ENCODE measurements around the gene SLC25A21. TPM values are rescaled to one million over a fixed set of nuclear protein-coding genes. Genes with fewer than 3 reads are reported as not detected.

Gene SLC25A21
- total and polyA plus RNA-seq, 10 of the 15 experiments (the other 5 are each of a cell fraction or from before 2014, with no cell fraction given) = 0.06 to 0.72 (median 0.17) TPM; not detected in 3

- H3K27ac ChIP-seq (ENCODE audit: control insufficient read depth, insufficient read depth) = no peak overlapping the region
- H3K9ac ChIP-seq (ENCODE audit: control insufficient read depth, insufficient read depth, low read length) = no peak overlapping the region
- H3K4me1 ChIP-seq (ENCODE audit: control insufficient read depth, insufficient read depth, low read length) = no peaks in the 10 kb centered on the region
- no peak for DNase-seq (ENCODE audit: low read depth, low spot score)
- no peaks in the 10 kb centered on the region for H3K9me3 ChIP-seq (replicated peaks; ENCODE audit: control insufficient read depth, insufficient read depth, low read length)
- no peaks in the 10 kb centered on the region for H3K79me2 ChIP-seq (ENCODE audit: control insufficient read depth, insufficient read depth, low read length)
- H3K36me3 ChIP-seq (ENCODE audit: control insufficient read depth in 2 of 2, insufficient read depth in 2 of 2, low read length in 1 of 2) = no peaks in the 10 kb centered on the region
- H4K20me1 ChIP-seq (ENCODE audit: control insufficient read depth, insufficient read depth) = no peaks in the 10 kb centered on the region
- no TSS peak for BruUV-seq (replicated peaks)
- ChIA-PET POLR2A (no interaction called here), RAD21 (ENCODE audit: unreplicated experiment) (no interaction called here), CTCF (no interaction called here), SMC1A (ENCODE audit: uncharacterized antibody, unreplicated experiment) (interaction anchor here (1.0 kb wide), 1 partner anchor 132 kb away, joined by 3 read pairs; no protein-coding TSS in a partner anchor)
- ATAC-seq = no peak
- no peaks in the 10 kb centered on the region for H3K27me3 ChIP-seq (replicated peaks in 1 of 2; ENCODE audit: control insufficient read depth in 2 of 2, insufficient read depth in 2 of 2, low read length in 1 of 2)
- FAIRE-seq = no peak
- H3K4me2 ChIP-seq (ENCODE audit: control insufficient read depth, insufficient read depth) = no peak overlapping the region
- no peak overlapping the region for H3K4me3 ChIP-seq
- WGBS (ENCODE audit: insufficient coverage, insufficient replicate concordance, low lambda C conversion rate, missing lambda C conversion rate) = 31% methylated on average over 2 of the region's 2 CpGs
- in situ Hi-C loops (cut with MboI) (no loop called here), intact Hi-C loops (cut with micrococcal nuclease; ENCODE audit: unreplicated experiment) (no loop called here)
- no peak overlapping the region for H2AFZ ChIP-seq (ENCODE audit: control insufficient read depth, low read depth, low read length)
- TF ChIP-seq TARDBP (IDR thresholded peaks at IDR 0.05; ENCODE audit: borderline replicate concordance) (no peak), EED (IDR thresholded peaks at IDR 0.05; ENCODE audit: low read depth) (no peak), ZNF217 (IDR thresholded peaks at IDR 0.05) (no peak), SUPT20H (IDR thresholded peaks at IDR 0.05; ENCODE audit: borderline replicate concordance, control insufficient read depth, low read depth, low read length) (no peak), BRCA1 (IDR thresholded peaks at IDR 0.05; ENCODE audit: low read depth, low read length) (no peak), MEF2A (IDR thresholded peaks at IDR 0.05; ENCODE audit: insufficient read depth, low read depth, low read length) (no peak)
These were observed 390.5 kb downstream of the SLC25A21 start for GRCh38 chr14:36781897-36782296.

- in situ Hi-C loops (cut with MboI) = no loop called here
- no peak overlapping the region for H2AFZ ChIP-seq (ENCODE audit: control insufficient read depth, low read depth, low read length)
- TF ChIP-seq STAT1 (conservative IDR thresholded peaks at IDR 0.05) = no peak
- no peak for TF ChIP-seq SMC3 (IDR thresholded peaks at IDR 0.05; ENCODE audit: borderline replicate concordance, low read length)
- no peak for TF ChIP-seq E2F8 (IDR thresholded peaks at IDR 0.05; ENCODE audit: low read depth, partially characterized antibody)
- TF ChIP-seq RCOR1 (conservative IDR thresholded peaks at IDR 0.05; ENCODE audit: low read depth, low read length) = no peak
- TF ChIP-seq TBL1XR1 (IDR thresholded peaks at IDR 0.05; ENCODE audit: low read depth, low read length) = no peak
- TF ChIP-seq PBX3 (IDR thresholded peaks at IDR 0.05; ENCODE audit: insufficient replicate concordance, low read depth, low read length) = no peak
- no peak for TF ChIP-seq CBFB (IDR thresholded peaks at IDR 0.05; ENCODE audit: low read depth)
- no peak for TF ChIP-seq SUPT20H (IDR thresholded peaks at IDR 0.05; ENCODE audit: borderline replicate concordance, control insufficient read depth, low read depth, low read length)
- TF ChIP-seq NR2C1 (IDR thresholded peaks at IDR 0.05) = no peak
- no peak for TF ChIP-seq MEF2B (IDR thresholded peaks at IDR 0.05; ENCODE audit: partially characterized antibody, poor library complexity, severe bottlenecking)
These were observed 398.8 kb downstream of the SLC25A21 start for GRCh38 chr14:36773558-36773957.

More at GRCh38 chr14:36773558-36773957, 398.8 kb downstream of the SLC25A21 start:
- no peak for ATAC-seq
- Histone ChIP-seq H3K9me3 (replicated peaks; ENCODE audit: control insufficient read depth, insufficient read depth, low read length) (no peaks in the 10 kb centered on the region), H3K79me2 (ENCODE audit: control insufficient read depth, insufficient read depth, low read length) (no peaks in the 10 kb centered on the region), H3K27me3 (replicated peaks in 1 of 2; ENCODE audit: control insufficient read depth in 2 of 2, insufficient read depth in 2 of 2, low read length in 1 of 2) (no peaks in the 10 kb centered on the region), H3K4me3 (no peak overlapping the region), H3K27ac (ENCODE audit: control insufficient read depth, insufficient read depth) (no peak overlapping the region), H4K20me1 (ENCODE audit: control insufficient read depth, insufficient read depth) (no peaks in the 10 kb centered on the region), H3K4me2 (ENCODE audit: control insufficient read depth, insufficient read depth) (no peak overlapping the region), H3K4me1 (ENCODE audit: control insufficient read depth, insufficient read depth, low read length) (no peaks in the 10 kb centered on the region), H3K36me3 (ENCODE audit: control insufficient read depth in 2 of 2, insufficient read depth in 2 of 2, low read length in 1 of 2) (no peaks in the 10 kb centered on the region), H3K9ac (ENCODE audit: control insufficient read depth, insufficient read depth, low read length) (no peak overlapping the region)
- intact Hi-C loops (cut with micrococcal nuclease; ENCODE audit: unreplicated experiment) = loop anchor here (1.0 kb wide), 1 partner anchor 169 kb away; no protein-coding TSS in a partner anchor
- no peak for FAIRE-seq
- 0% methylated on average over 3 of the region's 3 CpGs for WGBS (ENCODE audit: insufficient coverage, insufficient replicate concordance, low lambda C conversion rate, missing lambda C conversion rate)
- no peak for DNase-seq (ENCODE audit: low read depth, low spot score)
- RAD21 ChIA-PET (ENCODE audit: unreplicated experiment) = interaction anchor here (3.1 kb wide), 1 partner anchor 169 kb away, joined by 22 read pairs; no protein-coding TSS in a partner anchor
- no TSS peak for BruUV-seq (replicated peaks)
- SMC1A ChIA-PET (ENCODE audit: uncharacterized antibody, unreplicated experiment) = interaction anchor here (1.4 to 1.6 kb wide), 4 partner anchors 11 to 220 kb away, joined by 3 to 8 read pairs (median 4); no protein-coding TSS in a partner anchor
- POLR2A ChIA-PET = no interaction called here
- CTCF ChIA-PET = interaction anchor here (1.0 to 3.2 kb wide), 3 partner anchors 19 to 170 kb away, joined by 3 to 27 read pairs (median 5); no protein-coding TSS in a partner anchor

Data from GM12878 (cell line).